Right ventricle myocardium inferior (tissue), 1 donor: ENCODE results near the gene HINFP. TPM values are rescaled to one million over a fixed set of nuclear protein-coding genes. Genes with fewer than 3 reads are reported as not detected.
"Not testable (repeated sequence)": the region's sequence is repeated elsewhere in the genome, so short reads cannot be mapped to it uniquely, and the experiment has no call there.

Experiments used
- ATAC-seq: fragments of 200-7000 bp; cut with Tn5 transposase; one replicate; pipeline ENCODE4 v1.9.1; 2020; ENCODE audit warnings: mild to moderate bottlenecking, moderate library complexity
- DNase-seq: peaks from one replicate; pipeline ENCODE4 v3.0.0; 2021; ENCODE audit errors: missing footprints
- intact Hi-C: fragments of 100-400 bp; cut with DNase I; formaldehyde crosslinking; loops from one replicate; pipeline ENCODE4 v1.11.0; 2022
- total RNA-seq: library from RNA; stranded (reverse); fragmentation: NEBNext Ultra II Directional; extraction: Animal tissue kit (Norgen Biotek cat#: 25700); gene quantifications from one replicate; pipeline ENCODE4 v1.2.1, GENCODE V29; 2021
- donor health status: DM: no; HTN: yes; CAD: no; lungs with severe emphysema.

Gene HINFP
- total RNA-seq, 1 donor from 2014 or later = 13.0 TPM

DNA sequence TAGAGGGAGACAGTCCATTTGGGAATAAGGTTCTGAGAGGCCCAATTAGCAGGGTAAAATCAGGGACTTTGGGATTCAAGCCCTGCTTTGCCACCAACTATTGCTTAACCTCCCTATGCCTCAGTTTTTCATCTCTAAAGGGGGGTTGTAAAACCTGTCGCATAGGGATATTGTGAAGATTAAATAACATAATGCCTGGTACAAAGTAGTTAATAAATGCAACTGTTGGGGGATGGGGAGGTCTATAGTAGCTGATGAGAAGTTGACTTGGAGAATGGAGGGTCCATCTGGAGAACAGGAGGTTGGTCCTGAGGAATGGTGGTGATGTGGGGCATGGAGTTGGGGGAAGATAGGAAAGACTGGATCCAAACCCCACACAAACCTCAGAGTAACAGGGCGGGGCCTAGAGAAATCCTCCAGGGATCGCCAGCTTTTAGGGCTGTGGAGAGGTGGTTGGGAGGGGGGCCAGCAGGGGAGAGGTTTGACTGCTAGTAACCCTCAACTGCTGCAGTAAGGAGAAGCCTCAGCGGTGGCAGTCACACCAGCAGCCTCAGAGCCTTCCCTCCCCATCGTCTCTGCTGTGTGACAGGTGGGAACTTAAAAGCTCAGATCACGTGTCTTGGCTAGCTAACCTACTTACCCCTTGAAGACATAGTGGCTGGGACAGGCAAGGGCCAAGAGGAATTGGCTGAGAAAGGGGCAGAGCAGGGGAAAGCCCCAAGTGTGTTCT, 26.4 kb downstream of the HINFP start:
- DNase-seq (no peak), ATAC-seq (no peak)
- intact Hi-C loops = loop anchor here (2.0 kb wide), 1 partner anchor 49 kb away; no protein-coding TSS in a partner anchor

DNA sequence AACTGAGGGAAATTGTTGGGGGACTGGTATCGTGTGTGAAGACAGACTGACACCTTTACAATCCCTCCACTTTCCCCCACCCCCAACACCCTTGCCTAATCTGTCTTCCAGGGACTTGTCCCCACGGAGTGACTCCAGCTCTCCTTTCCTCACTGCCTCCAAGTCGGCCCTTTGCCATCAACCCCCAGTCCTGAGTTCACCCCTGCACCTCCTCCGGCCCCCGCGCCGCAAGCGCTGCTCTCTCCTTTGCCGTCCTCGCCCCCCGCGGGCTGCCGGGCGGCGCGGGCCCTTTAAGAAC, 27.3 kb downstream of the HINFP start:
- intact Hi-C loops = loop anchor here (2.0 kb wide), 1 partner anchor 48 kb away; no protein-coding TSS in a partner anchor

DNA sequence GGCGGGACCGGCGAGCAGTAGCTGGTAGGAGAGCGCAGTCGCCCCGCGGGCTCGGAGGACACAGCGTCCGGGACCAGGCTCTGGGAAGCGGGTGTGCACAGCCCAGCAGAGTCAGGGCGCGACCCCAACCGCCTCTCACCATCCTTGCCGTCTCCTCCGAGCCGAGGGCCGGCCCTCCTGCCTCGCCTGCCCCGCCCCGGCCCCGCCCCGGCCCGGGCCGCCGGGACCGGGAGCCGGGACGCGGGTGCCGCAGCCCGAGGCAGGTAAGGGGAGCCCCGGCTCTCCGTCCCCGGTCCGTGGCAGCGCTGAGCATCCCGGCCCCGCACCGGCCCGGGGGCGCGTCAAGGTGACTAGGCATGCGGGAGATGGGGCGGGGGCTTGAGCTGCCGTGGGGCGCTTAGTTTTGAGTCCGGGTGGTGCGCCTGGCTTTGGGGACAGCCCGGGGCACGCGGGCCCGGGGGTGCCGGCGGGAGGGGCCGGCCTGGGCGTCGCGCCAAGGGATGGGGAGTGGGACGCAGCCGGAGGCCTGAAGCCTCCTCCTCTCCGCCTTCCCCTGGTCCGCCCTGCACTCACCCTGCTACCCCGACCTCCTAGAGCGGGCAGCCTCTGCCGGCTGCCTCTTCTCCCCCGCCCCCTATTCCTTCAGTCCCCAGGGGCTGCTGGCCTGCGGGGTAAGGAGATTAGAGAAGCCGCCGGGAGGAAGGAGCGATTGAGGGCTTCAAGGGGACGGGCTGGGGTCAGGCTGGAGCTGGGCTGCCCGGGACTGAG, 27.8 kb downstream of the HINFP start, which contains the start of gene ABCG4:
Gene ABCG4 (plus strand): TSS at position 35 of the 768 bp plus-strand sequence. CDS start 914 bp downstream, outside the sequence.
- intact Hi-C loops = loop anchor here (2.0 kb wide), 1 partner anchor 48 kb away; no protein-coding TSS in a partner anchor
- ATAC-seq = peak; percentile 22
- DNase-seq = no peak

More for the DNA sequence above, 27.3 kb downstream of the HINFP start:
- ATAC-seq (peak; percentile 4), DNase-seq (no peak)

DNA sequence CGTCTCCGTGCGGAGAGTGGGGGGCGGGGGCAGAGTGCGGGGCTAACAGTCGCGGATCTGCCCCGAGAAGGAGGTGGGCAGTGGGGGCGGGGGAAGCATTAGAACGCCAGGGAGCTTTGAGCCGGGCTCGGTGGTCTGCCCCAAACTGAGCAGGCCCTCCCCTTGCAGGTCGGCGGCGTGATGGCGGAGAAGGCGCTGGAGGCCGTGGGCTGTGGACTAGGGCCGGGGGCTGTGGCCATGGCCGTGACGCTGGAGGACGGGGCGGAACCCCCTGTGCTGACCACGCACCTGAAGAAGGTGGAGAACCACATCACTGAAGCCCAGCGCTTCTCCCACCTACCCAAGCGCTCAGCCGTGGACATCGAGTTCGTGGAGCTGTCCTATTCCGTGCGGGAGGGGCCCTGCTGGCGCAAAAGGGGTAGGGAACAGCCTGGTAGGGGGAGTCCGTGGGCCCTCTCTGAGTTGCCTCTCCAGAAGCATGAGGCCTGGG, 28.5 kb downstream of the HINFP start:
- ATAC-seq = no peak
- intact Hi-C loops = loop anchor here (2.0 kb wide), 1 partner anchor 47 kb away; no protein-coding TSS in a partner anchor

DNA sequence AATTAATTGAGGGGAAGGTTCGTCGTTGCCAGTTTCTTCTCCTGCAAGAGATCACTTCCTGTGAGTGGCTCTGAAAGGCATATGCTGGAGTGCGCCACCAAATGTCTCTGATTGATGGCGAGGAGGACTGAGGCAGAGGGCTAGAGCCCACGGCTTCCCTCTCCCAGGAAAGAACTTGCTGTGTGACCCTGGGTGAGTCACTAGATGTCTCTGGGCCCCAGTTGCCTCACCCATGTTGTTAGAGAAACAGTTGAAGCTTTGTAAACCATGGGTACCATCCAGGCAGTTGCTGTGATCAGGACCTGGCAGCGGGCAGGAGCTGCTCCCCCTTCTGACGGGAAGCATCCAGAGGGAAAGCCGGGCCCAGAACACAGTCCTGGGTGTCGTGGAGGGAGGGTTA, 30.7 kb downstream of the HINFP start:
- intact Hi-C loops = no loop called here
- DNase-seq = no peak
- no peak for ATAC-seq

More for the DNA sequence above, 28.5 kb downstream of the HINFP start:
- no peak for DNase-seq

DNA sequence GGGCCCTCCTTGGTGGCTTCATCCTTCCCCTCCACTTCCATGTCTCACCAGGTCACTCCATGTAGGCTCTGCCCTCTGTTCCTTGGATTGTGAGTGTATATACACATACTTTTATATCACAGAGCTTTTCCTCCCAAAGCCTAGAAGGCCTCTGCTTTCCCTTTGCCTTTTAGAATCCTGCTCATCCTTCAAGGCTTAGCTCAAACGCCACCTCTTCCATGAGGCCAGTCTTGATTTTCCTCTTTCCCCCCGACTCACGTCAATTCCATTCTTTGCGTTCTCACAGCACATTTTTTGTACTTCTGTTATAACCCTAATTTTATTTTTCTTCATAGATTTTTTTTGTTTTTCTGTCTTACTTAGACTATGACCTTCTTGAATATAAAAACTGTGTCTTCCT, 31.2 kb downstream of the HINFP start:
- ATAC-seq (no peak), DNase-seq (no peak)
- intact Hi-C loops = no loop called here

DNA sequence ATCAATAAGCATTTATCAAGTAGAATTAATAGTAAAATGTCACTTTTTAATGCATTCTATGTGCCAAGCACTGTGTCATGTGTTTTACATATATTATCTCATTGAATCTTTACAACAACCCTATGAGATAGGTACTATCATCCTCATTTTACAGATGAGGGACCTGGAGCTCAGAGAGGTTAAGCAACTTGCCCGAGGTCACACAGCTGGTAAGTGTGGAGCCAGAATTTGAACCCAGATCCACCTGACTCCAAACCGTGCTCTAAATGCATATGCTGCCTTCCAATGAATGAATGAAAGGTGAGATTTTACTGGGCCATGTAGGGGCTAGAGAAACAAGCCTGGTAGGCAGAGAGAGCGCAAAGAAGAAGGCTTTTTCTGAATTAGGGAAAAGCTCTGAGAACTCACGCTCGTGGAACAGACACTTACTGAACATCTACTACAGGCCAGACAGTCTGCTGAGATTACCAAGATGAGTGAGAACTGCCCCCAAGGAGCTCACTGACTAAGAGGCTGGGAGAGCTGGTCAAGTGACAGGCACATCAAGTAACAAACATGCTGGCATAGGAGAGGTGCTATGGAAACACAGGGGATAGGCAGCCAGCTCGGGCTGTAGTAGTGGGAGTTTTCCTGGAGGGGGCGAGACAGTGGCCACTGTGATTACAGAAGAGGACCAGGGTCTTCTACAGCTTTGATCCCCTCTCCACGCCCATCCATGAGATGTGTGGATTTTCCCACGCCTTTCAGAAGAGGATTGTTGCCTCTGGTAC, 31.9 kb downstream of the HINFP start:
- ATAC-seq = no peak
- no peak for DNase-seq
- intact Hi-C loops = no loop called here

DNA sequence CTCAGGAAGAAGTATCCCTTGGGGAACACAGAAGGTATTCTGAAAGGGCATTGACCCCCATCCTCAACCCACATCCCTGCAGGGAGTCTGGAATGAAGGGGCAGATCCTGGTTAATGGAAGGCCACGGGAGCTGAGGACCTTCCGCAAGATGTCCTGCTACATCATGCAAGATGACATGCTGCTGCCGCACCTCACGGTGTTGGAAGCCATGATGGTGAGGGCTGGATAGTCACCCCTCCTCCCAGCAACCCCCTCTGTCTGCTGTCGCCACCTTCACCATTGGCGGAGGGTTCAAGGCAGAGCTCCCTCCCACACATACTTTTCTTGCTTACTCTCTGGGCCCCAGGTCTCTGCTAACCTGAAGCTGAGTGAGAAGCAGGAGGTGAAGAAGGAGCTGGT, 32.8 kb downstream of the HINFP start:
- intact Hi-C loops = no loop called here
- ATAC-seq (no peak), DNase-seq (no peak)

DNA sequence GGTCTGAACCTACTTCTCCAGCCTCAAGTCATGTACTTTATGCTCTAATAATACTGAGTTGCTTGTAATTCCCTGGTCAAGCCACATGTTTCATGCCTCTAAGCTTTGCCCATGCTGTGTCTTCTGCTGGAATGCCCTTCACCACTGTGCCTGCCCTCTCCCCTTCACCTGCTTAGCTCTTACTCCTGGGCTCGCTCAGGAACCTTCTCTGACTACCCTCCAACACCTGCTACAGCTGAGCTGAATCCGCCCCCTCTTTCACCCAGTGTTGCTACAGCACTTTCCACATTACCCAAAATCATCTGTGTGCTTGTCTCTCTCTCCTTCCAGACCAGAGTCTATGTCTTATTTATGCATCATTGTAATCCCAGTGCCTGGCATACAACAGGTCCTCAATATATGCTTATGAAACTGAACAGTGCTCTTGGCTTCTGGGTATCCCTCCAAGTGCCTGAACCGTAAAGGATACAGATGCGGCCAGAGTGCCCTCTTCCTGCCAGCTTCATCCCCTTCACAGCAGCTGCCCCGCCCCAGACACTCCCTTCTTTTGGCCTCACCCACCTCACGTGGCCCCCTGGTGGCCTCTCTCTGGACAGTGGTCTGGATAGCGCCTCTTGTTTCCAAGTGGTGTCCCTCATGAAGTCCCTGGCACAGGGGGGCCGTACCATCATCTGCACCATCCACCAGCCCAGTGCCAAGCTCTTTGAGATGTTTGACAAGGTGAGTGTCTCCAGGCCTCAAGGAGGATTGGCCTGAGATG, 34.5 kb downstream of the HINFP start:
- ATAC-seq (no peak), DNase-seq (no peak)
- intact Hi-C loops = no loop called here

DNA sequence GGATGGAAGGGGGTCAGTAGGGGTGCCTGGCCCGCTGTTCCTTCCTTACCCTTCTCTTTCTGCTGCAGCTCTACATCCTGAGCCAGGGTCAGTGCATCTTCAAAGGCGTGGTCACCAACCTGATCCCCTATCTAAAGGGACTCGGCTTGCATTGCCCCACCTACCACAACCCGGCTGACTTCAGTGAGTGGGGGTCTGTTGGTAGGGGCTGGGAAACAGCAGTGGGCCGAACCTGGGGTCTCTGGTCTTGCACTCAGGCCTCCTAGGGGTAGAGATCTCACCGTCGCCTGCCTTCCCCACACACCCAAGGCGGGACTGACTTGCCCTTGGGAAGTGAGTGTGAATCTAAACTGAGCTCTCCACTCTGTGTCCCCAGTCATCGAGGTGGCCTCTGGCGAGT, 35.1 kb downstream of the HINFP start:
- no peak for DNase-seq
- ATAC-seq = no peak
- intact Hi-C loops = no loop called here

DNA sequence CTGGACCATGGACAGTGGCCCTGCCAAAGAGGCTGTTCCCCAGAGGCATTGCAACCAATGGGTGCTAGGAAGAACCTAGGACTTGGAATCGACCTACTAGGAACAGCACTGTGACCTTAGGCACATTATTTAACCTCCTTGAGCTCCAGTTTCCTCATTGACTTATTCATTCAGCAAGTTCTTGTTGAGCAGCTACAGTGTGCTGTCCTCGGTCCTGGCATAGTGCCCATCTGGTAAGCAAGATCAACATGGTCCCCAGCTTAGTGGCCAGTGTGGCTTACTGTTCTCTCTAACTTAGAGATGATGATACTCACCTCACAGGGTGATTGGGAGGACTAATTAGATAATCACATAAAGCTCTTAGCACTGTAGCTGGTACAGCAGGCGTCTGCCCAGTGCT, 35.7 kb downstream of the HINFP start:
- DNase-seq (no peak), ATAC-seq (no peak)
- intact Hi-C loops = no loop called here

DNA sequence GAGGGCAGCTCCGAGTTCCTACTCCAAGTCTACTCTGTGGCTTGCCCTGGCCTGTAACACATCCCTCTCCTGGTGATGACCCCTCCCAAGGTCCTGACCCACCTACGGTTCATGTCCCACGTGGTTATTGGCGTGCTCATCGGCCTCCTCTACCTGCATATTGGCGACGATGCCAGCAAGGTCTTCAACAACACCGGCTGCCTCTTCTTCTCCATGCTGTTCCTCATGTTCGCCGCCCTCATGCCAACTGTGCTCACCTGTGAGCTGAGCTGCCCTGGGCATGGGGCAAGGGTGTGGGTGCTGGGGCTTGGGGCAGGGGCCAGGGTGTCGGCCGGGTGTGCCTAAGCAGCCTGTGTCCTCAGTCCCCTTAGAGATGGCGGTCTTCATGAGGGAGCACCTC, 37.1 kb downstream of the HINFP start:
- intact Hi-C loops = no loop called here
- ATAC-seq (no peak), DNase-seq (no peak)

DNA sequence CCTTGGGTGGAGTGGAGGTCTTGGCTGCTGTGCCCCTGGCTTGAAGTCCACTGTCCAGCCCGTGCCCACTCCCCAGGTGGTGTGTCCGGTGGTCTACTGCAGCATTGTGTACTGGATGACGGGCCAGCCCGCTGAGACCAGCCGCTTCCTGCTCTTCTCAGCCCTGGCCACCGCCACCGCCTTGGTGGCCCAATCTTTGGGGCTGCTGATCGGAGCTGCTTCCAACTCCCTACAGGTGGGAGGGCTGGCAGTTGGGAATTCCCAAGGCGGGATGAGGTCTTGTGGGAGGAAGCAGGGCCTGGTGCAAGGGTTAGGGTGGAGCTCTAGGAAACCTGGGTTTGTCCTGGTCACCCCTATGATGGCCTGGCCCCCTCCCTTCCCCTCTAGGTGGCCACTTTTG, 38.8 kb downstream of the HINFP start:
- ATAC-seq (no peak), DNase-seq (no peak)
- intact Hi-C loops = no loop called here

DNA sequence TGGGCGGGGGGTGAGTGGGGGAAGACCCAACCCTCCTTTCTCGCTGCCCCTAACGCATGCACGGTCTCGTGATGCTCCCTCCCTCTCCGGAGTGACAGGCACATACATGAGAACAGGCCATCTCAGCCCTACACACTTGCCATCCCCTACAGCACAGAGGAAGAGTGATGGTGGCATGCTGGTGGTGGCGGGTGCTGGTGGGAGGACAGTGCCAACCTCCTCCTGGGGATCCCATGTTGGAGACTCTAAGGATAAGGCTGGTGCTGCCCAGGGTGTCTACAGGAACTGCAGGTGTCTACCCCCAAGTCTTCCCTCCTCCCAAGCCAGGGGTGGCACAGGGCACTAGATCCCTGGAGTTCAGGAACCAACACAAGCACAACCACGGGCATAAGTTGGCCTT, 40.5 kb downstream of the HINFP start:
- DNase-seq = no peak
- intact Hi-C loops = no loop called here
- ATAC-seq = no peak

DNA sequence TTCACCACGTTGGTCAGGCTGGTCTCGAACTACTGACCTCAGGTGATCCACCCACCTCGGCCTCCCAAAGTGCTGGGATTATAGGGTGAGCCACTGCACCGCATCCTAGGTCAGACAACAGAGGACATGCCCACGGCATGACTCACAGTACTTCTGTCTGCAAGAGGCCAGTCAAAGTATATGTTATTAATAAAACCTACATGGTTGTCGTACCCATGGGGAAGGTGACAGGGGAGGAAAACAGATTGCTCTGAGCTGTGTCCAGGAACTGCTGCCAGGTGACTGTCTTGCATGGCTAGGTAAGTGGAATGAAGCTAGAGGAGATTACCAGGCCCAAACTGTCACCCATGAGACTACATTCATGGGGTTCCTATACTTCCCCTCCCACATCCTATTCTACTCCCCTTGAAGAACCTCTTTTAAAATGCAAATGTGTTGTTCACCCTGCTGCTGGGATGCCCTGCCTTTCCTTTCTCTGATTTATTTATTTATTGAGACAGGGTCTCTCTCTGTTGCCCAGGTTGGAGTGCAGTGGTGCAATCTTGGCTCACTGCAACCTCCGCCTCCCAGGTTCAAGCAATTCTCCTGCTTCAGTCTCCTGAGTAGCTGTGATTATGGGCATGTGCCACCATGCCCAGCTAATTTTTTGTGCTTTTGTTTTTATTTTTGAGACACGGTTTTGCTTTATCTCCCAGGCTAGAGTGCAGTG, 45.1 kb downstream of the HINFP start:
- no peak for ATAC-seq
- no peak for DNase-seq
- intact Hi-C loops = no loop called here

DNA sequence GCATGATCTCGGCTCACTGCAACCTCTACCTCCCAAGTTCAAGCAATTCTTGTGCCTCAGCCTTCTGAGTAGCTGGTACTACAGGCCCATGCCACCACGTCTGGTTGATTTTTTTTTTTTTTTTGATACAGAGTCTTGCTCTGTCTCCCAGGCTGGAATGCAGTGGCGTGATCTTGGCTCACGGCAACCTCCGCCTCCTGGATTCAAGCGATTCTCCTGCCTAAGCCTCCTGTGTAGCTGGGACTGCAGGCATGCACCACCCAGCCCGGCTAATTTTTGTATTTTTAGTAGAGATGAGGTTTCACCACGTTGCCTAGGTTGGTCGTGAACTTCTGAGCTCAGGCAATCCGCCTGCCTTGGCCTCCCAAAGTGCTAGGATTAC, 45.7 kb downstream of the HINFP start:
- intact Hi-C loops, DNase-seq: not testable (repeated sequence)

DNA sequence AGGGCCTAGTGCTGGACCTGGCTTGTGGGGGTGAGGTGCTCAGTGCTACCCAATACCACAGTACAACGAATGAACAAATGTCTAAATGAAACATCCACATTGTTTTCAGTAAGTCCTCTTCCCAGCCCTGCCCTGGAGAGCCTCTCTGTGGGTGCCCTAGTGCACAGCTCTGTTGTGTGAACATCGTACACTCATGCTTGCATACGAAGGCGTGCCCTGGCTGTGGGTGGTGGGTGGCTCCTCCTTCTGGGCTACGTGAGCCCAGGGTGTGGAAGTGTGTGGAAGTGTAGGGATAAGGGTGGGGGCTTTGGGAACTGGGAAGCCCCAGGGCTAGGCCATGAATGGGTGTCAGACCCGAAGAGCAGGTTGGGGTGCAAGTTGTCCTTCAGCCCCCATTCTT, 46.6 kb downstream of the HINFP start:
- ATAC-seq = no peak
- DNase-seq = no peak
- intact Hi-C loops = loop anchor here (2.0 kb wide), 1 partner anchor 29 kb away; no protein-coding TSS in a partner anchor

More for the DNA sequence above, 45.7 kb downstream of the HINFP start:
- ATAC-seq = not testable (repeated sequence)
